HCT116 (cell line): ENCODE measurements around the gene SH3GLB2. TPM values are rescaled to one million over a fixed set of nuclear protein-coding genes. Genes with fewer than 3 reads are reported as not detected.

Experiments
- ATAC-seq: fragments of 200-7000 bp; cut with Tn5 transposase; 2 replicates; pipeline ENCODE4 v1.9.1; 2020; ENCODE audit warnings: mild to moderate bottlenecking, moderate library complexity
- BruUV-seq: library from RNA; stranded (reverse); fragments of 400-500 nt; replicated peaks from 2 replicates; lab custom pipeline; 2021; lab: Mats Ljungman, UMichigan
- CTCF ChIA-PET: fragments of 300-600 bp; sonication (Branson Sonifier 250); formaldehyde crosslinking; loops from one replicate; lab custom pipeline; 2021; ENCODE audit warnings: antibody characterized with exemption; lab: Charles Lee
- POLR2A ChIA-PET: fragments of 300-600, 350-600 bp; sonication (Branson Sonifier 250); formaldehyde crosslinking; loops from one replicate; lab custom pipeline; 2021; ENCODE audit warnings: antibody characterized with exemption; lab: Charles Lee
- RAD21 ChIA-PET, 2 experiments: fragments of 300-600 bp; sonication (Branson Sonifier 250); formaldehyde crosslinking; loops; one replicate each; lab custom pipeline; 2023; ENCODE audit warnings: low total read pairs in 2 of 2; ENCODE audit not compliant: uncharacterized antibody in 2 of 2, unreplicated experiment in 2 of 2, low non-redundant PET in 1 of 2; lab: Charles Lee
- DNase-seq: peaks from one replicate; pipeline ENCODE4 v3.0.0-alpha.2; 2010; ENCODE audit warnings: low read depth, low spot score
- H2AFZ ChIP-seq: fragments of 200-600 bp; shearing (Covaris generic), sonication (generic); 2 replicates; pipeline ENCODE4 v1.6.1; 2017; ENCODE audit warnings: low read depth, mixed run types, mixed read lengths, antibody characterized with exemption, low read length; ENCODE audit not compliant: poor library complexity, severe bottlenecking
- H3K27ac ChIP-seq: 2 replicates; pipeline ENCODE4 v1.5.1; 2012; ENCODE audit warnings: low read depth, low read length
- H3K27me3 ChIP-seq: fragments of 200-600 bp; sonication (generic); 2 replicates; pipeline ENCODE4 v1.6.1; 2016; ENCODE audit warnings: mixed run types, low read length, mixed read lengths; ENCODE audit not compliant: insufficient read depth
- H3K36me3 ChIP-seq, 2 experiments: fragments of 200-500 bp in 1 of 2; fragments of 200-600 bp in 1 of 2; sonication (Bioruptor generic) in 1 of 2; sonication (generic) in 1 of 2; 2 replicates each; pipeline versions ENCODE4 v1.5.1 to v1.6.1; 2014 to 2016; ENCODE audit warnings: low read length in 2 of 2, inconsistent platforms in 1 of 2, mixed read lengths in 1 of 2, mixed run types in 1 of 2; ENCODE audit not compliant: insufficient read depth in 2 of 2, control insufficient read depth in 1 of 2
- H3K4me1 ChIP-seq, 2 experiments: fragments of 200-600 bp in 1 of 2; sonication (generic) in 1 of 2; 2 replicates each; pipeline versions ENCODE4 v1.5.1 to v1.6.1; 2012 to 2017; ENCODE audit warnings: low read length in 2 of 2, inconsistent platforms in 1 of 2, mild to moderate bottlenecking in 1 of 2, mixed read lengths in 1 of 2, mixed run types in 1 of 2, moderate library complexity in 1 of 2; ENCODE audit not compliant: insufficient read depth in 2 of 2, control insufficient read depth in 1 of 2
- H3K4me2 ChIP-seq: fragments of 200-600 bp; sonication (generic); 2 replicates; pipeline ENCODE4 v1.6.1; 2017; ENCODE audit warnings: mixed run types, low read length, mixed read lengths
- H3K4me3 ChIP-seq, 2 experiments: fragments of 200-600 bp in 1 of 2; sonication (generic) in 1 of 2; replicated peaks in 1 of 2; 2 replicates each; pipeline ENCODE4 v1.5.1; 2011 to 2016; ENCODE audit warnings: low read length in 2 of 2, control low read depth in 1 of 2, low read depth in 1 of 2, mild to moderate bottlenecking in 1 of 2, mixed read lengths in 1 of 2, mixed run types in 1 of 2
- H3K79me2 ChIP-seq: fragments of 200-600 bp; sonication (generic); 2 replicates; pipeline ENCODE4 v1.6.1; 2017; ENCODE audit warnings: mild to moderate bottlenecking, mixed run types, low read length, moderate library complexity, mixed read lengths; ENCODE audit not compliant: insufficient read depth
- H3K9ac ChIP-seq: fragments of 200-600 bp; sonication (generic); 2 replicates; pipeline ENCODE4 v1.6.1; 2016; ENCODE audit warnings: low read length, mixed read lengths
- H3K9me2 ChIP-seq: fragments of 200-600 bp; sonication (generic), shearing (Covaris generic); 2 replicates; pipeline ENCODE4 v1.6.1; 2017; ENCODE audit warnings: mixed run types, mild to moderate bottlenecking, moderate library complexity; ENCODE audit not compliant: insufficient read depth
- H3K9me3 ChIP-seq, 2 experiments: fragments of 200-500 bp in 1 of 2; fragments of 200-600 bp in 1 of 2; sonication (Bioruptor generic) in 1 of 2; sonication (generic) in 1 of 2; 2 replicates each; pipeline ENCODE4 v1.6.1; 2014 to 2017; ENCODE audit warnings: low read length in 2 of 2, mixed read lengths in 2 of 2, inconsistent platforms in 1 of 2, low read depth in 1 of 2, mild to moderate bottlenecking in 1 of 2, mixed run types in 1 of 2, moderate library complexity in 1 of 2; ENCODE audit not compliant: control insufficient read depth in 1 of 2, insufficient read depth in 1 of 2
- H4K20me1 ChIP-seq: fragments of 200-600 bp; sonication (generic), shearing (Covaris generic); 2 replicates; pipeline ENCODE4 v1.6.1; 2017; ENCODE audit warnings: mixed run types, mild to moderate bottlenecking, moderate library complexity; ENCODE audit not compliant: insufficient read depth
- ATF3 ChIP-seq: IDR thresholded peaks from 2 replicates; pipeline ENCODE4 v1.6.1; 2012
- CBX3 ChIP-seq: IDR thresholded peaks from 2 replicates; pipeline ENCODE4 v1.6.1; 2012; ENCODE audit warnings: low read depth
- CEBPB ChIP-seq: IDR thresholded peaks from 2 replicates; pipeline ENCODE4 v1.6.1; 2012; ENCODE audit warnings: low read depth
- CTCF ChIP-seq, 3 experiments: fragments of 200-600 bp in 1 of 3; sonication (generic) in 1 of 3; IDR thresholded peaks in 2 of 3; conservative IDR thresholded peaks in 1 of 3; 2 replicates each; pipeline ENCODE4 v1.5.1; 2012 to 2017; ENCODE audit warnings: low read depth in 2 of 3, low read length in 2 of 3, antibody characterized with exemption in 1 of 3, borderline replicate concordance in 1 of 3, control low read depth in 1 of 3, mild to moderate bottlenecking in 1 of 3, mixed read lengths in 1 of 3, mixed run types in 1 of 3, moderate library complexity in 1 of 3; ENCODE audit not compliant: insufficient read depth in 1 of 3
- EGR1 ChIP-seq: IDR thresholded peaks from 2 replicates; pipeline ENCODE4 v1.6.1; 2012; ENCODE audit warnings: low read depth
- ELF1 ChIP-seq: IDR thresholded peaks from 2 replicates; pipeline ENCODE4 v1.6.1; 2012; ENCODE audit warnings: low read depth, borderline replicate concordance
- EZH2phosphoT487 ChIP-seq: fragments of 200-600 bp; IDR thresholded peaks from 2 replicates; pipeline ENCODE4 v1.6.1; 2018; ENCODE audit warnings: antibody characterized with exemption, borderline replicate concordance
- JUND ChIP-seq: IDR thresholded peaks from 2 replicates; pipeline ENCODE4 v1.6.1; 2012
- MAX ChIP-seq: IDR thresholded peaks from 2 replicates; pipeline ENCODE4 v1.6.1; 2012
- POLR2A ChIP-seq: IDR thresholded peaks from 2 replicates; pipeline ENCODE4 v1.7.0; 2011; ENCODE audit warnings: borderline replicate concordance; ENCODE audit not compliant: insufficient read depth, insufficient read length; ENCODE audit errors: extremely low read depth
- SIN3A ChIP-seq: IDR thresholded peaks from 2 replicates; pipeline ENCODE4 v1.6.1; 2012; ENCODE audit warnings: low read depth
- SRF ChIP-seq: IDR thresholded peaks from 2 replicates; pipeline ENCODE4 v1.6.1; 2012; ENCODE audit warnings: low read depth
- TCF7L2 ChIP-seq: IDR thresholded peaks from 2 replicates; pipeline ENCODE4 v1.7.0; 2011; ENCODE audit warnings: borderline replicate concordance, inconsistent platforms; ENCODE audit not compliant: insufficient read depth, insufficient read length; ENCODE audit errors: extremely low read depth
- YY1 ChIP-seq: IDR thresholded peaks from 2 replicates; pipeline ENCODE4 v1.6.1; 2011; ENCODE audit warnings: low read length, low read depth, moderate library complexity, mild to moderate bottlenecking; ENCODE audit not compliant: insufficient replicate concordance; ENCODE audit errors: extremely low read depth
- ZBTB33 ChIP-seq: IDR thresholded peaks from 2 replicates; pipeline ENCODE4 v1.6.1; 2011; ENCODE audit warnings: mild to moderate bottlenecking, low read length, moderate library complexity; ENCODE audit not compliant: insufficient replicate concordance; ENCODE audit errors: extremely low read depth
- ZNF274 ChIP-seq: fragments of 200-500 bp; sonication (Bioruptor generic); IDR thresholded peaks from 2 replicates; pipeline ENCODE4 v1.6.1; 2014; ENCODE audit warnings: mild to moderate bottlenecking, low read depth, low read length, inconsistent platforms
- intact Hi-C: fragments of 100-400 bp; cut with micrococcal nuclease; formaldehyde crosslinking; loops from 2 replicates; pipeline ENCODE4 v1.10.0; 2022
- total RNA-seq: library from RNA; stranded (reverse); gene quantifications from one replicate; pipeline ENCODE4 v1.2.1, GENCODE V29; 2021; ENCODE audit not compliant: unreplicated experiment

The SH3GLB2 gene
- total RNA-seq, 1 experiment from 2014 or later, result 87.9 TPM

- TF ChIP-seq CTCF (IDR thresholded peaks at IDR 0.05 in 2 of 3, conservative IDR thresholded peaks at IDR 0.05 in 1 of 3; ENCODE audit: borderline replicate concordance in 1 of 3, insufficient read depth in 1 of 3, low read depth in 2 of 3, low read length in 2 of 3) (no peak), ATF3 (no peak), JUND (no peak)
Observed at GRCh38 chr9:129071526-129072126, 43.5 kb upstream of the SH3GLB2 start (continued).

DNA sequence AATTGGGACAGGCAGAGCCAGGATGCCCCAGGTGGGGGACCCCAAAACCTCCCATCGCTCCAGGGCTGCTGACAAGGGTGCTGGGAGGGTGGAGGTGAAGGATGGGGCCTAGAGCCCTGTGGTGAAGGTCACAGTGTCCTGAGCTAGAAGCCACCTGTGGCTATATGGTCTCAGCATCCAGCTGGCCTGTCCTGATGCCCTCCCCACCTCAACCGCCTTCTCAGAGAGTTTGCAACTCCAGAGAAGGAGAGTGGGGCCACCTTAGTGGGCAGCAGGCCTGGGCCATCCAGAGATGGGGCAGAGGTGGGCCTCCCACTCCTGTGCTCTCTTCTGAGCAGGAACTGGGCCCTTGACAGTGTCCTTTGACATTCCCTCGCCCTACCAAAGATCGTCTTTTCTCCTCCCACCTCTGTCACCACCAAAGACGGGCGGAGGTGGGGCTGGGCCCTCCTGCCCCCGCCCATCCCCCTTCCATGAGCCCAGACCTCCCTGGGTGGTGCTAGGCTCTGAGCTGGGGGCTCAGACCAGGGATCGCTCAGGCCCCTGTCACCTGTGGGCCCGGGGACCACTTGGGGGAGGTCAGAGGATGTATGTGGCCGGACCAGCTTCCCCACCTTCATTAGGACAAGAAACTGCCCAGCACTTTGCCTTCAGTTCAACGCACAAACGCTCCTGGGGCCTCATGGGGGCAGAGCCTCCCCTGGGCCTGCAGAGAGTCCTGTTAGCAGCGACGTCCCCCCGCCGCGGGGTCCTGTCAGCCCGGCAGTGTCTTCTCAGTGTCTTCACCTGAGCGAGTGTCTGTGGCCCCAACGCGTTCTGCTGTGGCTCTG is 42.8 kb upstream of the SH3GLB2 start:
- CTCF ChIA-PET, result no interaction called here
- Histone ChIP-seq H4K20me1 (no peaks in the 10 kb centered on the region), H3K27me3 (no peaks in the 10 kb centered on the region), H3K27ac (no peak overlapping the region), H3K79me2 (no peaks in the 10 kb centered on the region), H3K9ac (no peak overlapping the region), H3K9me3 (no peaks in the 10 kb centered on the region), H3K4me1 (no peaks in the 10 kb centered on the region), H3K4me2 (no peak overlapping the region), H3K4me3 (no peak overlapping the region), H3K36me3 (no peaks in the 10 kb centered on the region), H3K9me2 (no peaks in the 10 kb centered on the region), H2AFZ (no peak overlapping the region)
- intact Hi-C loops, result no loop called here
- no TSS peak for BruUV-seq
- ATAC-seq (no peak), DNase-seq (no peak)
- POLR2A ChIA-PET, result no interaction called here
- RAD21 ChIA-PET, result no interaction called here
- TF ChIP-seq POLR2A (no peak), ZBTB33 (no peak), MAX (no peak), ELF1 (no peak), TCF7L2 (no peak), SIN3A (no peak), CBX3 (no peak), CEBPB (no peak), YY1 (no peak), ZNF274 (no peak), SRF (no peak), EZH2phosphoT487 (no peak), EGR1 (no peak)
